ENCODE data around the gene SAMD3.
"Not testable (repeated sequence)": the region's sequence is repeated elsewhere in the genome, so short reads cannot be mapped to it uniquely, and the experiment has no call there.

SAMD3 gene

GRCh38 chr6:130207979-130208649 lies 14.6 kb downstream of the SAMD3 start:
- DNase-seq = no peak

GRCh38 chr6:130206479-130206878 lies 16.3 kb downstream of the SAMD3 start:
- no peak for DNase-seq

- DNase-seq = no peak
Observed at GRCh38 chr6:130204322-130204721, 18.4 kb downstream of the SAMD3 start.

GRCh38 chr6:130203370-130203769 lies 19.4 kb downstream of the SAMD3 start:
- no peak for DNase-seq

- DNase-seq = no peak
Observed at GRCh38 chr6:130202782-130203181, 20.0 kb downstream of the SAMD3 start.

- no peak for DNase-seq
Observed at GRCh38 chr6:130200020-130200419, 22.7 kb downstream of the SAMD3 start.

- no peak for DNase-seq
Observed at GRCh38 chr6:130198483-130199035, 24.2 kb downstream of the SAMD3 start.

GRCh38 chr6:130197816-130198482 lies 24.8 kb downstream of the SAMD3 start:
- not testable (repeated sequence) for DNase-seq

GRCh38 chr6:130194434-130194833 lies 28.3 kb downstream of the SAMD3 start:
- DNase-seq = not testable (repeated sequence)

GRCh38 chr6:130190701-130191690 lies 31.8 kb downstream of the SAMD3 start:
- no peak for DNase-seq

GRCh38 chr6:130189531-130190397 lies 33.0 kb downstream of the SAMD3 start:
- no peak for DNase-seq

- no peak for DNase-seq
Observed at GRCh38 chr6:130188207-130188899, 34.4 kb downstream of the SAMD3 start.

GRCh38 chr6:130187335-130188206 lies 35.2 kb downstream of the SAMD3 start:
- DNase-seq = peak in 1 of 5 donors; percentile 26

- no peak for DNase-seq
Observed at GRCh38 chr6:130185658-130186057, 37.1 kb downstream of the SAMD3 start.

- DNase-seq = peak in 2 of 5 donors; percentile 17 to 82
Observed at GRCh38 chr6:130183271-130184222, 39.2 kb downstream of the SAMD3 start.

GRCh38 chr6:130182466-130182865 lies 40.3 kb downstream of the SAMD3 start:
- no peak for DNase-seq

- DNase-seq = no peak
Observed at GRCh38 chr6:130178692-130179091, 44.1 kb downstream of the SAMD3 start.

GRCh38 chr6:130176378-130176777 lies 46.4 kb downstream of the SAMD3 start:
- no peak for DNase-seq
